NCI-H187 treated with DMSO at 0.1 percent for 48 hours (cell line): ENCODE results near the gene AFF3.
A peak's percentile ranks its signal among the peaks of the same experiment; 100 is the strongest.

ENCODE experiments used
- DNase-seq: peaks from one replicate; lab custom pipeline; 2025; lab: John Stamatoyannopoulos, UW

AFF3 gene

GRCh38 chr2:99822474-99823207 lies 319.7 kb downstream of the AFF3 start:
- no peak for DNase-seq

GRCh38 chr2:99821984-99822383 lies 320.4 kb downstream of the AFF3 start:
- DNase-seq = no peak

- no peak for DNase-seq
Measured at GRCh38 chr2:99821572-99821971, 320.8 kb downstream of the AFF3 start.

- no peak for DNase-seq
Measured at GRCh38 chr2:99821039-99821438, 321.4 kb downstream of the AFF3 start.

- DNase-seq = peak; percentile 61
Measured at GRCh38 chr2:99819766-99820165, 322.6 kb downstream of the AFF3 start.

GRCh38 chr2:99818842-99819241 lies 323.5 kb downstream of the AFF3 start:
- DNase-seq = no peak

GRCh38 chr2:99816908-99817307 lies 325.5 kb downstream of the AFF3 start:
- DNase-seq = no peak

GRCh38 chr2:99812426-99812825 lies 330.0 kb downstream of the AFF3 start:
- no peak for DNase-seq

- no peak for DNase-seq
Measured at GRCh38 chr2:99811544-99811943, 330.8 kb downstream of the AFF3 start.

GRCh38 chr2:99810225-99810624 lies 332.2 kb downstream of the AFF3 start:
- no peak for DNase-seq

- DNase-seq = no peak
Measured at GRCh38 chr2:99809259-99809900, 333.0 kb downstream of the AFF3 start.

- no peak for DNase-seq
Measured at GRCh38 chr2:99808361-99809200, 333.8 kb downstream of the AFF3 start.

GRCh38 chr2:99806758-99807157 lies 335.6 kb downstream of the AFF3 start:
- DNase-seq = no peak

GRCh38 chr2:99805930-99806476 lies 336.4 kb downstream of the AFF3 start:
- no peak for DNase-seq

- no peak for DNase-seq
Measured at GRCh38 chr2:99803846-99804245, 338.5 kb downstream of the AFF3 start.

- no peak for DNase-seq
Measured at GRCh38 chr2:99802734-99803133, 339.7 kb downstream of the AFF3 start.

GRCh38 chr2:99801327-99801901 lies 341.0 kb downstream of the AFF3 start:
- DNase-seq = no peak

GRCh38 chr2:99797475-99797874 lies 344.9 kb downstream of the AFF3 start:
- DNase-seq = no peak

- no peak for DNase-seq
Measured at GRCh38 chr2:99794414-99794813, 348.0 kb downstream of the AFF3 start.

- no peak for DNase-seq
Measured at GRCh38 chr2:99793022-99793421, 349.4 kb downstream of the AFF3 start.

- DNase-seq = no peak
Measured at GRCh38 chr2:99789849-99790248, 352.5 kb downstream of the AFF3 start.

- no peak for DNase-seq
Measured at GRCh38 chr2:99787769-99788382, 354.5 kb downstream of the AFF3 start.
